Glomerular endothelial cell (primary cell): ENCODE results near the gene DEK. TPM values are rescaled to one million over a fixed set of nuclear protein-coding genes. Genes with fewer than 3 reads are reported as not detected.
"Not testable (repeated sequence)": the region's sequence is repeated elsewhere in the genome, so short reads cannot be mapped to it uniquely, and the experiment has no call there.

Experiments used
- DNase-seq: peaks from one replicate; pipeline ENCODE4 v3.0.0-alpha.2; 2011; ENCODE audit warnings: low read depth, low spot score; ENCODE audit errors: extremely low read depth
- total RNA-seq: library from RNA; depleted of rRNA; stranded (reverse); fragments of >200 nt; gene quantifications from 2 replicates; pipeline ENCODE4 v1.2.3, GENCODE V29; 2015

The DEK gene
- total RNA-seq, 1 donor from 2014 or later = 78.8 TPM

DNA sequence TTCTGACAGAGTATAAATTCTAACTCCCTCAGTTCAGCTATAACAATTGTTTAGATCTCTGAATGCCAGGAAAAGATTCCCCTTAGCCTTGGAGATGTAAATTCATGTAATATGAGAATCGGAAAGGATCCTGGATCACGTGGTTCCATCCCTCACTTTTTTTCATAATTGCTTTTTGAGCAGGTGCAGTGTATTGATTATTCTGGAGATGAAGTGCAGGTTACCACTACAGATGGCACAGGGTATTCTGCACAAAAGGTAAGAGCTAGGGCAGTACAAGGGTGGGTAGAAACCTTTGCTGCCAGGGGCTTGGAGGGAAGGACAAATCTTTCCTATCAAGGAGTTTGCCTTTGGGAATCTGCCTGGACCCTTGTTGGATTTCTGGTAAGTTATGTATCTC lies 56.4 kb downstream of the DEK start:
- no peak for DNase-seq

DNA sequence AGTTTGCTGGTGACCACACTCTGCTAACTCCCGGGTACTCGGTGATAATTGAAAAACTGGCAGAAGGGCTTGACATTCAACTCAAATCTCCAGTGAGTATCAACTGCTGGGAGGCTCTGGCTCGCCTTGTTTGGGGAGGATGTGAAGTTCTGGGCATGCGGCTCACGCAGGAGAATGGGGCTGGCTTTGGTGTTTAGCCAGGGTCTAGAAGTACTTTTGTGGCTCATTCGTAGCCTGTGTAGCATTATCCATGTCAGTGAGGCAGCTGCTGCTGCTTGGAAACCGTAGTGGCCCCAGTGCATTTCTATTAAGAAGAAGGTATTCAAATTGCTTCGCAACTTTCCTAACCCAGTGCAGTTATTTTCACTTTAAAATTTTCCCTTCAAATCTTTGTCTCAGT lies 56.9 kb downstream of the DEK start:
- DNase-seq = no peak

DNA sequence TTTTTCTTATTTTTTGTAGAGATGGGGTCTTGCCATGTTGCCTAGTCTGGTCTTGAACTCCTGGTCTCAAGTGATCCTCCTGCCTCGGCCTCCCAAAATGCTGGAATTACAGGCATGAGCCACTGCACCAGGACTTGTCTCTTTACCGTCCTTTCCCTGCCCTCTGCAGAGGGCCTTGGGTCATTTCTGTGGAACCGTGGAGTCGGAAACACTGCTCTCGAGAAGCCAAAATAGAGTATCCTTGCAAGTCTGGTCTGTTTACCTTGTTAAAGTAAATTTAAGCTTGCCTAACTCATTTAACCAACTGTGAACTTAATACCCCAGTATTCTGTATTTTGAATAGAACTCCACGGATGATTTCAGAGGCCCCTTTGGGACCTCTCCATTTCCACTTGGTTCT lies 57.7 kb downstream of the DEK start:
- no peak for DNase-seq

DNA sequence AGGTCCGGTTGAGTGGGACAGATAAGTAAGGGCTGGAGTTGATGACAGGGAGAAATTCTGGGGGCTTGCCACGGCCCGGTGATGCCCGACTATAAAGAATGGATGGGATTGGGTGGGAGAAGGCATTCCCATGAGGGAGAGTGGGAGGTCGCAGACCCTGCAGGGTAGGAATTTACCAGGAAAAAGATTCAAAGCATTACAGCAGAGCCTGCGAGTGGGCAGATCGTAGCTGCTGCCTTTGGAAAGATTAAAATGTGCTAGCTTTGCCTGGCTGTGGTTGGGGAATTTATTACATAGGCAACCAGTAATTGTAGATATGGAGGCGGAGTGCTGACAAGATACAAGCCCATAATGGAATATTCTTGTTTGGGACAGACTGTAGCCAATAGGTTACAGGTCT lies 59.6 kb downstream of the DEK start:
- DNase-seq = no peak

DNA sequence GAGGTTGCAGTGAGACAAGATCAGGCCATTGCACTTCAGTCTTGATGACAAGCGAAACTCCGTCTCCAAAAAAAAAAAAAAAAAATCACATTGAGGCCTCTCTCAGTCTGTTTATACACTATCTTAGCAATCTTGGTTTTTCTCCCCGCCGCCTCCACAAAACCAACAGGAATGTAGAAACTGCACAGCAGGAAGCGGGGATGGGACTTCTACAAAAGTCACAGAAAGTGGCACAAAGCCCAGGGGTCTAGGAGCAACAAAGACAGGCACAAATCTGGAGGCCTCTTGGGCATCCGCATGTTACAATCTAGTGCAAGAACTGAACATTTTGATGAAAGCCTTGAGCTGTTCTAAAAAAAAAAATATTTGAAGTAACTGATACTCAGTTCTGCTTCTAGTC lies 60.5 kb downstream of the DEK start:
- no peak for DNase-seq

DNA sequence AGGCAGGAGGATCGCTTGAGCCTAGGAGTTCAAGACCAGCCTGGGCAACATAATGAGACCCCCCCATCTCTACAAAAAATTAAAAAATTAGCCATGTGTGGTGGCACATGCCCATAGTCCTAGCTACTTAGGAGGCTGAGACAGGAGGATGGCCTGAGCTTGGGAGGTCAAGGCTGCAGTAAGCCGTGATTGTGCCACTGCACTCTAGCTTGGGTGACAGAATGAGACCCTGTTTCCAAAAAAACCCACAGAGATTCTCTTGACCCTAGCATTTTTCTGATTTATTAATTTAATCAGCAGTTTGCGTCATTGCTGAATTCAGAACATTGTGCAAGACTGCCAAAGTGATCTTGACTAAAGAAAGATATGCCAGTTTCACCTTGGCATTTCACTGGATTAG lies 72.3 kb downstream of the DEK start:
- no peak for DNase-seq

DNA sequence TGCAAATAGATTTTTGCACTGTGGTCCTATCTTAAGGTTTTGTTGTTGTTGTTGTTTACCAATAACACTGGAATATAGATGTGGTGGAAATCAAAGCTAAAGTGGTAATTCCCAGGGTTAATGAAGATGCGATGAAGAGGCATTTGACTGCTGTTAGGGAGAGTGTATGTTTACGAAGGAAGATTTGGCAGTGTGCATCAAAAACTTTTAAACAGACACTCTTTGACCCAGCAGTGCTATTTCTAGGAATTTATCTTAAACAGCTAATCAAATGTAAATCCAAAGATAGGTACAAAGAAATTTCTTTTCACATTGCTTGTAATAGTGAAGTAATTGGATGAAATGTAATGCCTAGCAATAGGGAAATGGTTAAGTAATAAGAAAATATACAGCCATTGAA lies 75.1 kb downstream of the DEK start:
- DNase-seq = no peak

DNA sequence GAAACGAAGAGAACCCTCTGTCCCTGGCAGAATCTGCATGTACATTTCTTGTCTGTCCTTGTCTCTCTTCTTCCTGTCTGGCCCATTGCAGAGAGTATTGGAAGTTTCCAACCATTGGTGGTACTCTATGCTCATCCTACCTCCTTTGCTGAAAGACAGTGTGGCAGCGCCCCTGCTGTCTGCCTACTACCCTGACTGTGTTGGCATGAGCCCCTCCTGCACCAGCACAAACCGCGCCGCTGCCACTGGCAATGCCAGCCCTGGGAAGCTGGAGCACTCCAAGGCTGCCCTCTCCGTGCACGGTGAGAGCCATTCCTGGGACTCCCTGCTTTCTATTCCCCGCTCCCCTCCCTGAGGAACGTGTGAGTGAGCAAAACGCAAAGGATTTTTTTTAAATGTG lies 76.6 kb downstream of the DEK start:
- no peak for DNase-seq

DNA sequence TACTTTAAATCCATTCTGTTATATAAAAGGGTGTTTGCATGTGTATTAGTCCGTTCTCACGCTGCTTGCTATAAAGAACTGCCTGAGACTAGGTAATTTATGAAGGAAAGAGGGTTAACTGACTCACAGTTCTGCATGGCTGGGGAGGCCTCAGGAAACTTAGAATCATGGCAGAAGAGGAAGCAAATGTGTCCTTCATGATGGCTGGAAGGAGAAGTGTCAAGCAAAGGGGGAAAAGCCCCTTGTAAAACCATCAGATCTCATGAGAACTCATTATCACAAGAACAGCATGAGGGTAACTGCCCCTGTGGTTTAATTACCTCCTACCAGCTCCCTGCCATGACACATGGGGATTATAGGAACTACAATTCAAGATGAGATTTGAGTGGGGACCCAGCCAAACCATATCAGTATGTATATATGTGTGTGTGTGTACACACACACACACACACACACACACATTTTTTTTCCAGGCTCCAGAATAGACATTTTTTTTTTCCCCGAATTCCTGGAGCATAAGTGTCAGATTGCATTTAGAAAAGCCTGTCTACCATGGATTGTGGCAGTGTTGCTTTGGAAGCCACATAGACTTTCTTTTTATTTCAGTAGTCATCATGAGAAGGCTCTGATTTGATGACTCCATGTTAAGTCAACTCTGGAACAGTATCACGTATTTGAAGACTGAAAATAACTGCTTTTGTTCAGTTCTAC lies 77.6 kb downstream of the DEK start:
- DNase-seq = no peak

DNA sequence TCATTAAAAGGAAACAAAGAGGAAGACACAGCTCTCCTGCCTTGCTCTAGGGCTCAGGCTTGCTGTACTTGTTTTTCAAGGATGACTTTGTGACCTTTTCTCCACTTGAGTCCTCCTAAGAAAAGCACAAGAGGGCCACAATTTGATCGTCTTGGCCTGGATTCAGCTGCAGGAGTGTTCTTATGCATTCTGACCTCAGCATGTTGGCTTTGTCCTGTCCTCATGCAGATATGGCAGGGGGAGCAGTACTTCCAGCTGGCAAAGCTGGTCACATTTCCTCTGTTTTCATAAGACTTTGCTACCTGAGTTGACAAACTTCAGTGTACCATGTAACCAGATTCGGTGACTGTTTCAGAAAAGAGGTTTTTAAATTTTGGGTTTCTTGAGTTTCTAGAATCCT lies 78.3 kb downstream of the DEK start:
- DNase-seq = no peak

DNA sequence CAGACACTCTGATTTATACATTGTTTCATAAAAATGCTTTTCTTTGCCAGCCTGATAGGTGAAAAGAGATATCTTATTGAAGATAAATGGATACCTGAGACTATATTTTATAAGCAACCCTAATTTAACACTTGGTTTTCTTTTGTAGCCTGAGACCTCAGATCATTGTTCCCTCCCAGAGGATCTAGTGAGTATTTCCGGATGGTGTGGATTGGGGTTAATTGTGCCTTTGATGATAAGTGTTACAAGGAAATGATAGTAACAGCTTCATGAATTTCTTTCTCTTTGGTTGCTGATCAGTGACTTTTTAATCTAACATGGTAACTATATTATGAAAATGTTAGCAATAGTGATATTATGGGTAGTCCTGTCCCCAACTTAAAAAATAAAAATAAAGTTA lies 78.7 kb downstream of the DEK start:
- DNase-seq = no peak

DNA sequence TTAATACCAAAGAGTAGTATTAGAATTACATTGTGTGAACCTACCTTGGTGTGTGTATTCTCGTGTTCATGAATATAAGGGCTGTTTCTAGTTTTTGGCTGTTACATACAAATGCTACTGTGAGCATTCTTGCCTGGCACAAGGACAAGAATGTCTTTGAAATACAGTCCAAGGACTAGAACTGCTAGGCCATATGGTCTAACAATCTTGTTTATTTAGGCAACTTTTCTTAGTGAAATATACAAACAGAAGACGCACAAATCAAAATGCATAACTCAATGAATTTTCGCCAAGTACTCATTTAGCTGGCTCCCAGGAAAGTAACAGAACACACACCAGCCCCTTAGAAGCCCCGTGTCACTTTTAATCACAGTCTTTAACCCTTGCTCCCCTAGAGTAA lies 80.6 kb downstream of the DEK start:
- no peak for DNase-seq

DNA sequence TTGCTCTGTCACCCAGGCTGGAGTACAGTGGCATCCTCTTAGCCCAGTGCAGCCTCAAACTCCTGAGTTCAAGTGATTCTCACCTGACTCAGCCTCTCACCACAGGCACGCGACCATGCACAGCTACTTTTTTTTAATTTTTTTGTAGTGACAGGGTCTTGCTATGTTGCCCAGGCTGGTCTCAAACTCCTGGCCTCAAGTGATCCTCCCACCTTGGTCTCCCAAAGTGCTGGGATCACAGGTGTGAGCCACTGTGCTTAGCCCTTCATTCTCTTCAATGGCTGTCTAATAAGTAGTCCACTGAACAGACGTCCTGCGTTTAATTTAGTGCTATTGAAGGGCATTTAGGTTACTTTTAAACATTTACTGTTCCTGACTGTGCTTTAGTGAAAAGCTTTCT lies 81.8 kb downstream of the DEK start:
- DNase-seq = no peak

DNA sequence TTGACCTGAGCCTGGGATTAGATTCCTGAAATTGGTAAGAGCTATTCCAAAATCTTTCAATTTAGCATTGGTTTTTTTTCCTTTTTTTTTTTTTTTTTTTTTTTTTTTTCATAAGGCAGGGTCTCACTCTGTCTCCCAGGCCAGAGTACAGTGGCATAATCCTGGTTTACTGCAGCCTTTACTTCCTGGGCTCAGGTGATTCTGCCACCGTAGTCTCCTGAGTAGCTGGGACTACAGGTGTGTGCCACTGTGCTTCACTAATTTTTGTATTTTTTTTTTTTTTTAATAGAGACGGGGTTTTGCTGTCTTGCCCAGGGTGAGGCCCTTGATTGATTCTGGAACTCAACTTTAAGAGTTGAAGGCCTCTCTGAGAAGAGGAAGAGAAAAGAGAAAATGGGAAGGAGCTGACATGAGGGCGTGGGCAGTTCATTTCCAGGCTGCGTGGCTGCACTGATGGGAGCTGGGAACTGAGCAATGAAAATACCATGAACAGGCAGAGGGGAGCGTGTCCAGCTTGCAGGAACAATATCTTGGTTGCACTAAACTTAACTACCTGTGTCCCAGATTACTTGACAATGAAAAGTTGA lies 84.5 kb downstream of the DEK start:
- DNase-seq = no peak

DNA sequence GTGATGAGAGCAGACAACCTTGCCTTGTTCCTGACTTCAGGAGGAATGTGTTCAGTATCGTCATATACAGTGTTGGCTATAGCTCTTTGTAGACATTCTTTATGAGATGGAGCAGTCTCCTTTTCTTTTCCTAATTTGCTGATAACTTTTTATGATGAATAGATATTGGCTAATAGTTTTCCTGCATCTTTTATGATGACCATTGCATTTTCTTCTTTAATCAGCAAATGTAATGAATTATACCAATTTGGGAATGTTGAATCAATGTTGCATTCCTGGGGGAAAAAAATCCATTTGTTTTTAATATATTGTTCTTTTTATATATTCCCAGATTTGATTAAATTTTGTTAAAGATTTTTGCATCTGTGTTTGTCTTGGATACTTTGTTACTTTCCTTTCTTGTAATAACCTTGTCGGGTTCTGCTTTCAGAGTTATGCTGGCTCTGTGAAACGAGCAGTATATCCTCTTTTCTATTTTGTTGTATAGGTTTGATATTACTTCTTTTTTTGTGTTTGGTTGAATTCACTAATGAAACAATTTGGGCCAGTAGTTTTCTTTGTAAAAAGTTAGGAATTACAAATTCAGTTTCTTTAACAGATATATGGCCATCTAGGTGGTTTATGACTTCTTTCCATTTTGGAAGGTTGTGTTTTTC lies 85.2 kb downstream of the DEK start:
- DNase-seq = no peak

DNA sequence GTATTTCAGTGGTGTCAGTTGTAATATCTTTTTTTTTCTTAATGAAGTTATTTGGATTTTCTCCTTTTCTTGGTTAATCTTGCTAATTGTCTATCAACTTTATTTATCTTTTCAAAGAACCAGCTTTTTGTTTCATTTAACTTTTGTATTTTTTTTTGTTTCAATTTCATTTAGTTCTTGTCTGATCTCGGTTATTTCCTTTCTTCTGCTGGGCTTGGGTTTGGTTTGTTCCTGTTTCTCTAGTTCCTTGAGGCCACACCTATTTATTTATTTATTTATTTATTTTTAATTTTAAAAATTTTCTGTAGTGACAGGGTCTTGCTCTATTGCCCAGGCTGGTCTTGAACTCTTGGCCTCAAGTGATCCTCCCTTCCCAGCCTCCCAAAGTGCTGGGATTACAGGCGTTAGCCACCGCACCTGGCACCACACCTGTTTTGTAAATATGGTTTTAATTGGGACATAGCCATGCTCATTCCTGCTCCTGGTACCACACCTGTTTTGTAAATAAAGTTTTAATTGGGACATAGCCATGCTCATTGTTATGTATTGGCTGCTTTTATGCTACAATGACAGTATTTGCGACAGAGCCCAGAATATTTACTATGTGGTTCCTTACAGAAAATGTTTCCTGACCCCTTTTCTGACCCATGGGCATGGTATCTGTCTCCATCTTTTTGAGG lies 86.9 kb downstream of the DEK start:
- no peak for DNase-seq

DNA sequence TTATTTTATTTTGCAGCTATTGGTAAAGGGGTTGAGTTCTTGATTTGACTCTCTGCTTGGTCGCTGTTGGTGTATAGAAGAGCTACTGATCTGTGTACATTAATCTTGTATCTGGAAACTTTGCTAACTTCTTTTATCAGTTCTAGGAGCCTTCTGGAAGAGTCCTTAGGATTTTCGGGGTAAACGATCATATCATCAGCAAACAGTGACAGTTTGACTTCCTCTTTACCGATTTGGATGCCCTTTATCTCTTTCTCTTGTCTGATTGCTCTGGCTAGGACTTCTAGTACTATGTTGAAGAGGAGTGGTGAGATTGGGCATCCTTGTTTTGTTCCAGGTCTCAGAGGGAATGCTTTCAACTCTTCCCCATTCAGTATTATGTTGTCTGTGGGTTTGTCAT lies 88.1 kb downstream of the DEK start:
- DNase-seq = not testable (repeated sequence)

Other genes with a start within 250 kb of the DEK start
- gene NHLRC1, start 141.9 kb downstream of the DEK start, total RNA-seq = 3.6 and 3.8 TPM in 2 replicates
- 10.4 and 10.5 TPM in 2 replicates for gene TPMT, start 109.5 kb downstream of the DEK start, total RNA-seq
- 7.9 and 13.5 TPM in 2 replicates for gene KDM1B, start 109.1 kb downstream of the DEK start, total RNA-seq
- gene RNF144B, start 122.8 kb upstream of the DEK start, total RNA-seq = 30.3 and 33.4 TPM in 2 replicates